Measurements from ENCODE around the gene ERVK3-1.

- TF ChIP-seq, protein P1, sequence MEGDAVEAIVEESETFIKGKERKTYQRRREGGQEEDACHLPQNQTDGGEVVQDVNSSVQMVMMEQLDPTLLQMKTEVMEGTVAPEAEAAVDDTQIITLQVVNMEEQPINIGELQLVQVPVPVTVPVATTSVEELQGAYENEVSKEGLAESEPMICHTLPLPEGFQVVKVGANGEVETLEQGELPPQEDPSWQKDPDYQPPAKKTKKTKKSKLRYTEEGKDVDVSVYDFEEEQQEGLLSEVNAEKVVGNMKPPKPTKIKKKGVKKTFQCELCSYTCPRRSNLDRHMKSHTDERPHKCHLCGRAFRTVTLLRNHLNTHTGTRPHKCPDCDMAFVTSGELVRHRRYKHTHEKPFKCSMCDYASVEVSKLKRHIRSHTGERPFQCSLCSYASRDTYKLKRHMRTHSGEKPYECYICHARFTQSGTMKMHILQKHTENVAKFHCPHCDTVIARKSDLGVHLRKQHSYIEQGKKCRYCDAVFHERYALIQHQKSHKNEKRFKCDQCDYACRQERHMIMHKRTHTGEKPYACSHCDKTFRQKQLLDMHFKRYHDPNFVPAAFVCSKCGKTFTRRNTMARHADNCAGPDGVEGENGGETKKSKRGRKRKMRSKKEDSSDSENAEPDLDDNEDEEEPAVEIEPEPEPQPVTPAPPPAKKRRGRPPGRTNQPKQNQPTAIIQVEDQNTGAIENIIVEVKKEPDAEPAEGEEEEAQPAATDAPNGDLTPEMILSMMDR (conservative IDR thresholded peaks at IDR 0.05 in 1 of 2, IDR thresholded peaks at IDR 0.05 in 1 of 2; ENCODE audit: low read depth in 1 of 2, low read length in 2 of 2): no peak
- TF ChIP-seq EZH2 (IDR thresholded peaks at IDR 0.05; ENCODE audit: low read length, missing control alignments): no peak
Observed at GRCh38 chr19:58296104-58296503, 9.1 kb upstream of the ERVK3-1 start.
